ENCODE results near the gene PLXNA2. TPM values are rescaled to one million over a fixed set of nuclear protein-coding genes. Genes with fewer than 3 reads are reported as not detected.

The PLXNA2 gene
- total RNA-seq, 1 donor from 2014 or later = 37.9 TPM

DNA sequence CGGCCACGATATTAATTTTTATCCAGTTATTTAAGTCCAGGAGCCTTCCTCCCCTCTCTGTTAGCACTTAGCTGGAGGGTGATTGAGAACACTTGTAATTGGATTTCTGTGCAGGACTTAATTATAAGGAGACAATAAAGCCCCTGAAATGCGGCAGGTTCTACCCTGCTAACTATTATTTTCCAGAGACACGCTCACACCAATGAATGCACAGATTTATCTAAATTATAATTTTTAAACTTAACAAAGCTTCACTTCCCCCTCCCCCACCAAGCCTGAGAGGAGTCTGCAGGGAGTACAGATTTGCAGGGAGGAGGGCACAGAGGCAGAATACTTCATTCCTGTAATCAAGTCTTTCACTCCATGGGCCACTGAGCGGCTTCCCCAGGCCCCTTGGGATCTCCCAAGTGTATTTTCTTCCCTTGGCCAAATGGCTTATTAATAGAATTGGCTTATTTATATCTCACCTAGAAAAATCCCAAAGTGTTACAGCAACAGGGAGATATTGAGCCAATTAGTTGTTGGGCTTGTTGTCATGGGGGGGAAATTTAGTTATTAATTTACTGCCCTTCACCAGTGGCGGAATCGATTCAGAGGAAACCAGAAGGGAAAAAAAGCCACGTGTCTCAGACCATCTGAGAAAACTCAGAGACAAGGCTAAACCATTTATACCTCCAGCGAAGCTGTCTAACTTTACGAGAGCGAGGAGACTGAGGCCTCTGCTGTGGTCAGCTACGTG is 234.3 kb downstream of the PLXNA2 start:
- DNase-seq (ENCODE audit: low spot score in 2 of 2) = no peak
- FAIRE-seq = no peak

DNA sequence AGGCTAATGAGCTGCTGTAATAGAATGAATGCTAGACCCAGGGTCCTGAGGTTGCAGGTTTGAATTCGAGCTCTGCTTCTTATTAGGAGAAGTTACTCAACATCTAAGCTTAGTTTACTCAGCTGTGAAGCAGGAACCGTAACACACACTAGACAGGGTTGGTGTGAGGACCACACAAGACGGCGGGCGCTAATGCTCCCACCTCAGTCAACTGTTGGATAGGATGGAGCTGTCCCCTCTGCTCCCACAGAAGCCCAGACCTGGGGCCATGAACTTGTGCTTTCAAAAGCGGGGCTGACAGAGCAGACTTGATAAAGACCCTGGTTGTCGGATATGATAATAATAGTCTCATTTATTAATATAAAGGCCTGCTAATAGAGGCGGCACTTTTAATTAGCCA is 234.9 kb downstream of the PLXNA2 start:
- no peak for DNase-seq (ENCODE audit: low spot score in 2 of 2)
- FAIRE-seq = no peak

DNA sequence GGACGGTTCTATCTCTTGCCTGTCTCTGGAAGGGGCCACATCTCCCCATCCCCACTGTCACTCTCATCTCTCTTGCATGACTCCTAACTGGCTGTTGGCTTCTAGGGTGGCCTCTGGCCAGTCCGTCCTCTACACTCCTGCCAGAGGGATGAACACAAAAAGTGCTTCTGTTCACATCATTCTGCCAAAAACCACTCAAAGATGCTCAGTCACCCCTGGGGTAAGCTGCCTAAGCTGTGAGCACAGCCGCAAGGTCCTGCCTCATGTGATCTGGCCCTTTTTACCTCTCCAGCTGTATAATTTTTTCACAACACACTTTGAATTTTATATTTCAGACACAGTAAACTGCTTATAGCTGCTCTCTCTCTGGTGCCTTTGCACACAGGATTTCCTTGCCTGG is 235.7 kb downstream of the PLXNA2 start:
- FAIRE-seq (no peak), DNase-seq (ENCODE audit: low spot score in 2 of 2) (no peak)

GRCh38 chr1:208007938-208008342 is 236.2 kb downstream of the PLXNA2 start:
- no peak for DNase-seq (ENCODE audit: low spot score in 2 of 2)
- FAIRE-seq = no peak

DNA sequence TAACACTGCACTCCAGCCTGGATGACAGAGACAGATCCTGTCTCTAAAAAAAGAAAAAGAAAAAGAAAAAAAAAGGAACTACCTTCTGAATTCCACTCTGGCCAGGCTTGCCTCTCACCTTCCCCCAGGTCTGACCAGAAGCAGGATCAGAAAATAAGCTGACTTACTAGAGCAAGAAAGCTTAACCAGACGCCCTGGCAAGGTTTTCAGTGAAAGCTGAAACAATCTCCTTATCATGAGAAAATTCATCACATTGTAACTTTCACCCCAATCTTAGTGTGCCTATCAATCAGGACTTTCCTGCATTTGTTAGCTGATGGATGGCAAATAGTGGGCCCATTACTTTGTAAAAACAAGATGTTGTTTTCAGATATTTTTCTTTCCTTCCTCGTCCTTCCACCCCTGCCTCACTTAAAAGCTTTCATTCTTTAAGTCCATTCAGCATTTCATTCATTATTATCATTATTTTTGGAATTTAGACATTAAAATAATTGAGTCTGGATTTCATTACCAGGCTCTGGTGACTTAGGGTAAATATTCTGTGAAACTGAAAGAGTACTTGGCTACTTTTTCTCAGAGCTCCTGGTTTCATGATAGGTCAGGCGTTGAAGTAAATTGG is 236.8 kb downstream of the PLXNA2 start:
- no peak for DNase-seq (ENCODE audit: low spot score in 2 of 2)
- no peak for FAIRE-seq

- FAIRE-seq (no peak), DNase-seq (ENCODE audit: low spot score in 2 of 2) (no peak)
Measured at GRCh38 chr1:208006258-208006920, 237.8 kb downstream of the PLXNA2 start.

DNA sequence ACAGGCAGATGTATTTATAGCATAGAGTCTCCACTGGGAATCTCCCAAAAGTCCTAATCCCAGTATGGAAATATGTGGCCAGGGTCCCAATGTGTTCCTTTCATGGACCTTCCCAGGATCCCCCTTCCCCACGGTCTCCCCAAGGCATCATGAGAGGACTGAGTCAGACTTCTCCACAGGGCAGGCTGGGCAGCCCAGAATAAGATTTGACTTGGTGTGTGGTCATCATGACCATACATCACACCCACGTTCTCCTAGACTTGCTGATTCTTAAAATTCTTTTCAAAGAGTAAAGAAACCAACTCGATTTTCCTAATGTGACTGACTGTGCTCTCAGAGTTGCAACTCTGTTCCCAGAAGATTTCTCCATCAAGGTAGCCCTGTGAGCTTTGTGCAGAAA is 239.3 kb downstream of the PLXNA2 start:
- DNase-seq (ENCODE audit: low spot score in 2 of 2) = no peak
- FAIRE-seq = no peak

DNA sequence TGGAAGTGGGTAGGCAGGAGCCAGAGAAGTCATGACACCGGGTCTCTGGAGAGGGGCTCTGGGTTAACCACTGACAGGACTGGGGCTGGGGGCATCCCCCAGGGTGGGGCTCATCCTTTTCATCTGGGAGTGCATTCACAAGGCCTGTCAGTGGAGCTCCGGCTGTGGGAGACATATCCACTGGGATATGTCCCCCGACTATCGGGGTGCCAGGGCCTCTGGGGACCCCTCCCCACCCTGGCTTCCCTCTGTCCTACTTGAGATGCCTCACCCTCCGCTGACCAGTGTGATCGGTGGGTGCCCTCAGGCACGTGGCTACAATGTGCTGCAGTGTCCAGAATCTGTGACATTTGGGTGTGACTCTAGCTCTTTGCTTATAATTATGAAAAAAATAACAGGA is 240.9 kb downstream of the PLXNA2 start:
- DNase-seq (ENCODE audit: low spot score in 2 of 2) = no peak
- no peak for FAIRE-seq

- FAIRE-seq = no peak
- DNase-seq (ENCODE audit: low spot score in 2 of 2) = no peak
Measured at GRCh38 chr1:208002672-208003071, 241.5 kb downstream of the PLXNA2 start.

DNA sequence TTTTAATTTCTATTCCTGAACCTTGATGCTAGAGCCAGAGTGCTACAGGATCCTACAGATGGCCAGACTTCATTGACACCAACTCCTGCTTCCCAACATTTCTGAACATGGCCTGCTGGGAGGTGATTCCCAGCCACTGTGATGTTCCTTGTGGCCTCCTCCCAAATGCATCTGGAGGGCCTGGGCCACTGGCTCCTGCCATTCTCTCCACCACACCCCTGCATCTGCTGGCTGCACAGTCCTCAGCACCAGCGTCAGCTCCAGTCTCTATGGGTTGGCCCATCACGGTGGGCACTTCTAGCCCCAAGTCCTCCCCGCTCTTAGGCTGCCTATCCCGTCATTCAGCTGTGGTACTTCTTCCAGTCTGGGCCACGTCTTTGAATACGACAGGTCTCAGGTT is 242.1 kb downstream of the PLXNA2 start:
- FAIRE-seq (no peak), DNase-seq (ENCODE audit: low spot score in 2 of 2) (no peak)

- FAIRE-seq = no peak
- DNase-seq (ENCODE audit: low spot score in 2 of 2) = no peak
Measured at GRCh38 chr1:208000504-208000903, 243.7 kb downstream of the PLXNA2 start.

DNA sequence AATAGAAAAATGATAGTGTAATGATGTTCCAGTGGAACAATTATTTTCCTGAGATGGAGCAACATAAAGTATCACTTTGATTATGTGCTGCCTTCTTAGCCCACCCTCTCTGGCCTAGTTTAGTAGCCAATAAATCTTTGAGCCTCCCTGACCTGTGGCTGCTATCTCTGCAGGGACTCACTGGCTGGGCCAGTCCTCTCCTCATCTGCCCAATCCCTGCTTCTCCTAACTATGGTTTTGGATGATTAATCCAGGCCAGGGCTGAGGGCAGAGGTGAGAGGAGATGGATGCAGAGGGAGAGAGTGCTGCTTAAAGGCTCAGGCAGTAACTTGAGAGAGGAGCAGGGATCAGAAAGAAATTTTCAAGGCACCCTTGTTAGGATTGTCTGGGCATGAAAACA is 244.2 kb downstream of the PLXNA2 start:
- FAIRE-seq (no peak), DNase-seq (ENCODE audit: low spot score in 2 of 2) (no peak)

DNA sequence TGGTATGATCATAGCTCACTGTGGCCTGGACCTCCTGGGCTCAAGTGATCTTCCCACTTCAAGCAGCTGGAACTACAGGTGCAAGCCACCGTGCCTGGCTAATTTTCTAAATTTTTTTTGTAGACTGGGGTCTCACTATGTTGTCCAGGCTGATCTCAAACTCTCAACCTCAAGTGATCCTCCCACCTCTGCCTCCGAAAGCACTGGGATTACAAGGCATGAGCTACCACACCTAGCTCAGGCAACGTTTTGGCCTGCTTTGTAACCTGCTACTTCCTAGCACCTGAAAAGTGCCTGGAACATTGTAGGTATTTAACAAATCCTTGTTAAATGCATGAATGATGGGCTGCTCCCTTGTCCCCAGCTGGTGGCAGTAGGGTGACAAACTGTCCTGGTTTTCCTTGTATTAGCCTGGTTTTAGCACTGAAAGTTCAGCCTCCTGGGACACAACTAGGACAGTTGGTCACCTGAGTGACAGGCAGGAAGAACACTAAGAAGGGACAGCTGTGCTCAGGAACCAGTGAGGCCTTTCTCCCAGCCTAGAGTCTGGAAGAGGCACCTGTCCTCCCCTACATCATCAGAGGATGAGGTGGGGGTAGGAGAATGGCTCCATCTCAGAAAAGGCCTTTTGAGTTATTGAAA is 244.8 kb downstream of the PLXNA2 start:
- DNase-seq (ENCODE audit: low spot score in 2 of 2) (no peak), FAIRE-seq (no peak)

DNA sequence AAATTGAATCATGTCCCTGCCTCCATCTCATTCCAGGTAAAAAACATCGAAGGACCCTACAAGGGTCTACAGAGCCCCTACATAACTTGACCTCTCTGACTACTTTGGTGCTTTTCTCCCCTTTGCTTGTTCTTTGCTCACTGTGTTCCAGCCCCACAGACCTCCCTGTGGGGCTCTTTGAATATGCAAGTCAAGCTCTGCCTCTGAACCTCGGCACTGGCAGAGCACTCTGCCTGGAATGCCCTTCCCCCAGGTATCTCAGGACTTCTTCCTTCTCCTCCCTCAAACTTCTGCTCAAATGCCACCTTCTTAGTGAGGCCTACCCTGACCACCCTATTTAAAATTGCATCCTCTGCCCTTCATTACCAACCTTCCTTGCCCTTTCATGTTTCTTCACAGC is 245.5 kb downstream of the PLXNA2 start:
- no peak for DNase-seq (ENCODE audit: low spot score in 2 of 2)
- FAIRE-seq = no peak

DNA sequence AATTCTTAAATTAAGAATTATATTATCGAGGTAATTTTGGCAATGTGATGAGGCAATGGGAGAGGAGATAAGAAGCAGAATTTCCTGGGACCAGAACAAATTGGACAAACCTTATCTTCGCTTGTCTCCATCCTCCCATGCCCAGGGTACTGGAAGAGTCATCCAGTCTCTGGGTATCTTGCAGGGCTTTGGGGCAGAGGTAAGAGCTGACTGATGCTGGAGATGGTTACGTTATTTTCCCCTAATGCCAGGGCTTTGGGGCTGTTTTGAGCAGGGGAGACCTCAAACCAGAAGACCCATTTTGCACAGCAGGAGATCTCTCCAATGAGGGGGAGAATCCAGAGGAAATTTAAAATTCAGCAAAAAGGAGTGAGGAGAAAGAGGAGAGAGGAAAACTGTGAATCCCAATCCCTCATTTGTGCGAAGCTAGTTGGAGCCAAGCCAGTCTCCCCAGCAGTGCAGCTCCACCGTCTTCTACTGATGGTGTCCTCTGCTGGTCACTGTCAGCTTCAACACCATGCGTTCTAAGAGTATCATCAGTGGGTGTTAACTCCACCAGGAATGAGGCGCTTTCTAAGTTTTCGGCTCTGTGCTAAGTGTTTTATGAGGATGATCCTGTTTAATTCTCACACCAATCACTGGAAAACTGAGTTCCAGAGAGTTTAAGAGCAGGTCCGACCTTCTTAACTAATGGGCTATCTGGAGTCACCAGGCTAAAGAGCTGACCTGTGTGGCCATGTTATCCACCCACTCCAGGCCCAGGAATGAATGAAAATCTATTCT is 246.5 kb downstream of the PLXNA2 start:
- FAIRE-seq (no peak), DNase-seq (ENCODE audit: low spot score in 2 of 2) (peak; percentile 42 to 56)

DNA sequence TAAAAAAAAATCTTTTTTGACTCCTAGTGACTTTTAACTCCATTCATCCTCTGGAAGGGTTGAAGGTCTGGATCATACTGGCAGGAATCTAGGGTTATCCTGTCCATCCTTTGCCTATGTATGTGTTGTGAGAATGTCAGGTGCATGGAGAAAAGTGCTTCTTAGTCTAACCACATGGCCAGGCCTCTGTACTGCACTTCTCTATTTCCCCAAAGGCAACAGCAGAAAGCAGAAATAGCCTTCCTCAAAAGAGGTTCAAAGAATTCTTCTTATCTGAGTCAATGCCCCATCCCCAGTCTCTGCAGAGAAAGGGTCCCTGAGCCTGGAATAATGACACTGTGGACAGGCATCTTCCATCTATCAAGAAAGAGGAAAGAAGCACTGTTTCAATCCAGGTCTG is 247.5 kb downstream of the PLXNA2 start:
- DNase-seq (ENCODE audit: low spot score in 2 of 2) = no peak
- FAIRE-seq = no peak

GRCh38 chr1:207995576-207995975 is 248.6 kb downstream of the PLXNA2 start:
- no peak for DNase-seq (ENCODE audit: low spot score in 2 of 2)
- no peak for FAIRE-seq

DNA sequence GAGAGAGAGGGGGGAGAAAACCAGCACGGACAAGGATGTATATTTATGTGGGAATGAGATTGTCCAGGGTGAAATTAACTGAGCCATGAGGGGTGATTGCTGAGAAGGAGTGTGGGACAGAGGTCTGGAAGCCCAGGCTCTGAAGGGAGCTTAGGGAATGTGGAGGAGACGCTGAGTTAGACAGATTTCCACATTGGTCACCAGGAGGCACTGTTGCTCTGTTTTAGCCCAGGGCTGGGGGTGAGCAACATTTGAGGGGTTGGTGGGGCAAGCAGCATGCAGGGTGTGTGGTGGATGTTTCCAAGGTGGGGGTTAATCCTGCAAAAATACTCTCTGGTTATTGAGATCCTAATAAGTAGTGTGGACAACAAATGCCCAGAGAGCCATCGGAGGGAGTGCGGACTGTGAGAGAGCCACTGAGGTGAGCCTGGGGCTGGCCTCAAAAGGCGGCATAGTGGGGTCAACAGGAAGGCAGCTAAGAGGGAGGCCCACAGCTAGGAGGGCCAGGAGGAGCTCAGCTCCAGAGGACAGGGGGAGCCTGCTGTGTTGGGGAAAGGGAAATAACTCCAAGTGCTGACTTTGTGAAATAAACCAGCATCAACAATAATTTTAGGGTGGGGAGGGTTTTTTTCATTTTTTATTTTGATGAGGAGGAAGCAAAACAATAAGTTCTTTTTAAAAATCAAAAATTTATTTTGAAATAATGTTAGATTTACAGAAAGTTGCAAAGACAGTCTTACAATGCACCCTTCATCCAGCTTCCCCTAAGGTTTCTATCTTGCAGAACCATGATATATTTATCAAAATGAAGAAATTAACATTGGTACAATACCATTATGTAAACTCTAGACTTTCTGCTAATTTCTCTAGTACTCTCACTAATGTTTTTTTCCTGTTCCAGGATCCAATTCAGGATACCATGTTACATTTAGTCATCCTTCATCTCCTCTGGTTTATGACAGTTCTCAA is 250.4 kb downstream of the PLXNA2 start:
- DNase-seq (ENCODE audit: low spot score in 2 of 2) (no peak), FAIRE-seq (no peak)

DNA sequence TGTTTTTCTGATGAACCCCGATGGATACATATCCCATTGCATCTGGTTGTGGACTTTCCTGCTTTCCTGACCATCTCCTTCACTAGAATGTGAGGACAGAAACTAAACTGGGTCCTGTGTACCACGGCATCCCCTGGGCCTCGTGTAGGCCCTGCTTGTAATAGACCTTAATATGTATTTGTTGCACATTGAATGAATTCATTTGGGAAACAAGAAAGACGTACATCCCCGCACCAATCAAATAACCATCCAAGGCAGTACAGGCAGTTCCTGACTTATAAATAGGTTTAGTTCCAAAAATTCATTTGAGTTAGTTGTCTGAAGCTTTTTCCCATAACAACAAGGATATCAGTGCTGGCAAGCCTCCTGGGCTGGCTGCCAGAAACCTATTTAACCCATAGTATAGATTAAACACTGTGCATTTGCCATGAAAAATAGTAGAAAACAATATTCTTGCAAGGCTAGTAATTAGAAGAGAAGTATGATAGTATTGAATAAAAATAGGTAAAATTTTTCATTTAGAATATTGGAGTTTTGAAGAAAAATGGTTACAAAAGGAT is 251.4 kb downstream of the PLXNA2 start:
- FAIRE-seq = no peak
- no peak for DNase-seq (ENCODE audit: low spot score in 2 of 2)

All from frontal cortex (tissue), 4 donors.